DMS 273 treated with DMSO at 0.1 percent for 48 hours (cell line): Measurements from ENCODE around the gene FAM186B.

Experiments
- DNase-seq: peaks from one replicate; lab custom pipeline; 2025; lab: John Stamatoyannopoulos, UW

Gene FAM186B

GRCh38 chr12:49567611-49568441, 37.6 kb downstream of the FAM186B start, which contains the start of gene MCRS1:
MCRS1 (minus strand) TSS chr12:49568142; CDS start chr12:49566731, 1,411 bp downstream.
- peak; percentile 43 for DNase-seq

- DNase-seq = no peak
Observed at GRCh38 chr12:49567302-49567610, 38.2 kb downstream of the FAM186B start.

- no peak for DNase-seq
Observed at GRCh38 chr12:49566361-49566760, 39.1 kb downstream of the FAM186B start.

GRCh38 chr12:49565406-49566265, 39.8 kb downstream of the FAM186B start:
- no peak for DNase-seq

- DNase-seq = no peak
Observed at GRCh38 chr12:49564686-49565405, 40.6 kb downstream of the FAM186B start.

GRCh38 chr12:49563951-49564685, 41.3 kb downstream of the FAM186B start:
- DNase-seq = no peak

- DNase-seq = no peak
Observed at GRCh38 chr12:49562831-49563230, 42.6 kb downstream of the FAM186B start.

- DNase-seq = no peak
Observed at GRCh38 chr12:49562233-49562632, 43.2 kb downstream of the FAM186B start.

GRCh38 chr12:49560695-49561094, 44.7 kb downstream of the FAM186B start:
- no peak for DNase-seq

GRCh38 chr12:49559011-49559675, 46.3 kb downstream of the FAM186B start:
- DNase-seq = no peak

- no peak for DNase-seq
Observed at GRCh38 chr12:49558526-49558925, 46.9 kb downstream of the FAM186B start.

GRCh38 chr12:49557917-49558215, 47.6 kb downstream of the FAM186B start:
- DNase-seq = no peak

GRCh38 chr12:49557187-49557916, 48.1 kb downstream of the FAM186B start:
- no peak for DNase-seq

GRCh38 chr12:49556391-49557186, 48.9 kb downstream of the FAM186B start:
- DNase-seq = no peak

- DNase-seq = no peak
Observed at GRCh38 chr12:49555631-49556390, 49.6 kb downstream of the FAM186B start.

GRCh38 chr12:49554266-49554665, 51.2 kb downstream of the FAM186B start:
- DNase-seq = no peak

- peak; percentile 17 for DNase-seq
Observed at GRCh38 chr12:49553512-49554088, 51.8 kb downstream of the FAM186B start.

- DNase-seq = no peak
Observed at GRCh38 chr12:49552899-49553298, 52.5 kb downstream of the FAM186B start.

- no peak for DNase-seq
Observed at GRCh38 chr12:49552425-49552824, 53.0 kb downstream of the FAM186B start.
